HepG2 (cell line): ENCODE results near the gene FEM1B. TPM values are rescaled to one million over a fixed set of nuclear protein-coding genes. Genes with fewer than 3 reads are reported as not detected.

ENCODE experiments used
- FIP1L1 ChIP-seq: fragments of 200-400 bp; formaldehyde crosslinking; IDR thresholded peaks from 2 replicates; pipeline ENCODE4 v1.6.1; 2018; ENCODE audit warnings: low read depth, mild to moderate bottlenecking, low read length, moderate library complexity, borderline replicate concordance; ENCODE audit not compliant: insufficient read depth
- FOXK1 ChIP-seq: sonication (generic); formaldehyde crosslinking; IDR thresholded peaks from 2 replicates; pipeline ENCODE4 v1.4.0; 2020; ENCODE audit warnings: low read depth, missing genetic modification reagents, borderline replicate concordance
- JUN ChIP-seq: sonication (generic); formaldehyde crosslinking; IDR thresholded peaks from 2 replicates; pipeline ENCODE4 v1.4.0; 2020; ENCODE audit warnings: mild to moderate bottlenecking, missing genetic modification reagents
- KLF9 ChIP-seq: IDR thresholded peaks from 2 replicates; pipeline ENCODE4 v1.6.1; 2016; ENCODE audit warnings: low read depth
- MXD4 ChIP-seq: IDR thresholded peaks from 2 replicates; pipeline ENCODE4 v1.6.1; 2016; ENCODE audit warnings: mild to moderate bottlenecking, missing biosample characterization, missing genetic modification reagents
- PITX1 ChIP-seq: sonication (generic); formaldehyde crosslinking; IDR thresholded peaks from 2 replicates; pipeline ENCODE4 v1.5.1; 2020; ENCODE audit warnings: mild to moderate bottlenecking, missing genetic modification reagents
- SATB2 ChIP-seq: sonication (generic); formaldehyde crosslinking; IDR thresholded peaks from 2 replicates; pipeline ENCODE4 v1.5.0; 2020; ENCODE audit warnings: missing genetic modification reagents
- TEAD3 ChIP-seq: optimal IDR thresholded peaks from 2 replicates; pipeline ENCODE3; 2016; ENCODE audit warnings: borderline replicate concordance
- ZNF30 ChIP-seq: sonication (generic); formaldehyde crosslinking; IDR thresholded peaks from 2 replicates; pipeline ENCODE4 v1.5.0; 2020; ENCODE audit warnings: mild to moderate bottlenecking, missing genetic modification reagents
- ZNF460 ChIP-seq: sonication (generic); formaldehyde crosslinking; IDR thresholded peaks from 2 replicates; pipeline ENCODE4 v1.5.1; 2020; ENCODE audit warnings: missing genetic modification reagents, mild to moderate bottlenecking, borderline replicate concordance
- ZSCAN21 ChIP-seq: sonication (generic); formaldehyde crosslinking; IDR thresholded peaks from 2 replicates; pipeline ENCODE4 v1.8.0; 2022; ENCODE audit warnings: mild to moderate bottlenecking, missing genetic modification reagents, moderate library complexity, borderline replicate concordance
- polyA plus RNA-seq, 8 experiments: library from polyadenylated mRNA; depleted of rRNA in 3 of 8; stranded (reverse) in 7 of 8; unstranded in 1 of 8; fragments of >200 nt; fragmentation: Illumina TruSeq in 4 of 8; extraction: Trizol in 4 of 8; gene quantifications; 2 replicates each; pipeline versions ENCODE4 v1.2.1 to v1.2.3, GENCODE V29; 2011 to 2016; ENCODE audit warnings: low read depth in 4 of 8, missing spikeins in 1 of 8, mixed read lengths in 1 of 8; ENCODE audit not compliant: insufficient read depth in 1 of 8
- total RNA-seq, 5 experiments: library from RNA; depleted of rRNA; stranded (reverse); fragments of >200 nt; fragmentation: Illumina TruSeq; extraction: Trizol; gene quantifications; 2 replicates each; pipeline ENCODE4 v1.2.3, GENCODE V29; 2016; ENCODE audit warnings: low read depth in 1 of 5
- TF ChIP-seq, protein P1 (sequence below): sonication (generic); formaldehyde crosslinking; IDR thresholded peaks from 2 replicates; pipeline ENCODE4 v1.4.0; 2020; ENCODE audit warnings: mild to moderate bottlenecking, missing genetic modification reagents
- TF ChIP-seq, protein P2 (sequence below): sonication (generic); formaldehyde crosslinking; IDR thresholded peaks from one replicate; pipeline ENCODE4 v1.5.1; 2020; ENCODE audit warnings: mild to moderate bottlenecking, missing genetic modification reagents; ENCODE audit errors: not compliant biosample characterization
- TF ChIP-seq, protein P3 (sequence below): sonication (generic); formaldehyde crosslinking; IDR thresholded peaks from 2 replicates; pipeline ENCODE4 v1.4.0; 2020; ENCODE audit warnings: missing genetic modification reagents, mild to moderate bottlenecking, borderline replicate concordance
- TF ChIP-seq, protein P4 (sequence below): IDR thresholded peaks from 2 replicates; pipeline ENCODE4 v1.6.1; 2016; ENCODE audit warnings: low read depth

FEM1B gene
- total and polyA plus RNA-seq, 2 of the 13 experiments (the other 11 are each of a cell fraction or from before 2014, with no cell fraction given): 38.1 to 40.0 TPM

DNA sequence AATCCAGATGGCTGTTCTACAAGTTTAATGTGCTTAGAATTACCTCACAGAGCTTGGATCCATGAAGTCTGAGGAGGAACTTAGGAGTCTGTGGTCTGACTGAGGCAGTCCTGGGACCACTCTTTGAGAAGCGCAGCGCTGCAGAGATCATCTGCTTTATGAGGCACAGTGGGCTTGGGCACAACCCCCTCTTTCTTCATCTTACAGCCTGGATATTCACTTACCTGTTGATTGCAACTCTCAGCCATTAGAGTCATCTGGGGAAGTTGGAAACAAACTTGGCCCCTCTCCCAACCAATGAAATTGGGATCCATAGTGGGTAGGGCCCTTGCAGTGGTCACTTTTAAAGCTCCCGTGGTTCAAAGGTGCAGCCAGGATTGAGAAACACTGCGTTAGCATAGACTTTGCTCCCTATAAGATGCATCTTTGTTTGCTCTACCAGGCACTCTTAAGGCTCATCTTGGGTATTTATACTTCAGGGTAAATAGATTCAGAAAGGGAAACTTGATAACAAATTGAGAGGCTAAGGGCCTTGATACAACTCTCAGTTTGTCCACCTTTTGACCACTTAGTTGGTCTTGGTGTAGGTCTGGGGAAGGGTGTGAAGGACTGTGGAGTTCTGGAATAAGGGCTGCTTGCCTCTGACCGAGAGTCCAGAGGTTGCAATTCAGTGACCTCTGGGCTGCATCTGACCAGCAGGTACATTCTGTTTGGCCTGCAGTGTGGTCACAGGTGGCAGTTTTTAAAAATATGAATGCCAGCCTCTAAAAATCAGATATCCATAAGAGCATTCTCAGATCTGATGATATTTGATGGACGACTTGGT, 22.8 kb downstream of the FEM1B start (continued):
- TF ChIP-seq MXD4 (CRISPR knock-in tag): no peak
- no peak for TF ChIP-seq ZSCAN21 (CRISPR knock-in tag)
- no peak for TF ChIP-seq FIP1L1
- TF ChIP-seq, protein P1, sequence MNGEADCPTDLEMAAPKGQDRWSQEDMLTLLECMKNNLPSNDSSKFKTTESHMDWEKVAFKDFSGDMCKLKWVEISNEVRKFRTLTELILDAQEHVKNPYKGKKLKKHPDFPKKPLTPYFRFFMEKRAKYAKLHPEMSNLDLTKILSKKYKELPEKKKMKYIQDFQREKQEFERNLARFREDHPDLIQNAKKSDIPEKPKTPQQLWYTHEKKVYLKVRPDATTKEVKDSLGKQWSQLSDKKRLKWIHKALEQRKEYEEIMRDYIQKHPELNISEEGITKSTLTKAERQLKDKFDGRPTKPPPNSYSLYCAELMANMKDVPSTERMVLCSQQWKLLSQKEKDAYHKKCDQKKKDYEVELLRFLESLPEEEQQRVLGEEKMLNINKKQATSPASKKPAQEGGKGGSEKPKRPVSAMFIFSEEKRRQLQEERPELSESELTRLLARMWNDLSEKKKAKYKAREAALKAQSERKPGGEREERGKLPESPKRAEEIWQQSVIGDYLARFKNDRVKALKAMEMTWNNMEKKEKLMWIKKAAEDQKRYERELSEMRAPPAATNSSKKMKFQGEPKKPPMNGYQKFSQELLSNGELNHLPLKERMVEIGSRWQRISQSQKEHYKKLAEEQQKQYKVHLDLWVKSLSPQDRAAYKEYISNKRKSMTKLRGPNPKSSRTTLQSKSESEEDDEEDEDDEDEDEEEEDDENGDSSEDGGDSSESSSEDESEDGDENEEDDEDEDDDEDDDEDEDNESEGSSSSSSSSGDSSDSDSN (CRISPR knock-in tag): no peak
- no peak for TF ChIP-seq JUN (CRISPR knock-in tag)
- TF ChIP-seq, protein P2, sequence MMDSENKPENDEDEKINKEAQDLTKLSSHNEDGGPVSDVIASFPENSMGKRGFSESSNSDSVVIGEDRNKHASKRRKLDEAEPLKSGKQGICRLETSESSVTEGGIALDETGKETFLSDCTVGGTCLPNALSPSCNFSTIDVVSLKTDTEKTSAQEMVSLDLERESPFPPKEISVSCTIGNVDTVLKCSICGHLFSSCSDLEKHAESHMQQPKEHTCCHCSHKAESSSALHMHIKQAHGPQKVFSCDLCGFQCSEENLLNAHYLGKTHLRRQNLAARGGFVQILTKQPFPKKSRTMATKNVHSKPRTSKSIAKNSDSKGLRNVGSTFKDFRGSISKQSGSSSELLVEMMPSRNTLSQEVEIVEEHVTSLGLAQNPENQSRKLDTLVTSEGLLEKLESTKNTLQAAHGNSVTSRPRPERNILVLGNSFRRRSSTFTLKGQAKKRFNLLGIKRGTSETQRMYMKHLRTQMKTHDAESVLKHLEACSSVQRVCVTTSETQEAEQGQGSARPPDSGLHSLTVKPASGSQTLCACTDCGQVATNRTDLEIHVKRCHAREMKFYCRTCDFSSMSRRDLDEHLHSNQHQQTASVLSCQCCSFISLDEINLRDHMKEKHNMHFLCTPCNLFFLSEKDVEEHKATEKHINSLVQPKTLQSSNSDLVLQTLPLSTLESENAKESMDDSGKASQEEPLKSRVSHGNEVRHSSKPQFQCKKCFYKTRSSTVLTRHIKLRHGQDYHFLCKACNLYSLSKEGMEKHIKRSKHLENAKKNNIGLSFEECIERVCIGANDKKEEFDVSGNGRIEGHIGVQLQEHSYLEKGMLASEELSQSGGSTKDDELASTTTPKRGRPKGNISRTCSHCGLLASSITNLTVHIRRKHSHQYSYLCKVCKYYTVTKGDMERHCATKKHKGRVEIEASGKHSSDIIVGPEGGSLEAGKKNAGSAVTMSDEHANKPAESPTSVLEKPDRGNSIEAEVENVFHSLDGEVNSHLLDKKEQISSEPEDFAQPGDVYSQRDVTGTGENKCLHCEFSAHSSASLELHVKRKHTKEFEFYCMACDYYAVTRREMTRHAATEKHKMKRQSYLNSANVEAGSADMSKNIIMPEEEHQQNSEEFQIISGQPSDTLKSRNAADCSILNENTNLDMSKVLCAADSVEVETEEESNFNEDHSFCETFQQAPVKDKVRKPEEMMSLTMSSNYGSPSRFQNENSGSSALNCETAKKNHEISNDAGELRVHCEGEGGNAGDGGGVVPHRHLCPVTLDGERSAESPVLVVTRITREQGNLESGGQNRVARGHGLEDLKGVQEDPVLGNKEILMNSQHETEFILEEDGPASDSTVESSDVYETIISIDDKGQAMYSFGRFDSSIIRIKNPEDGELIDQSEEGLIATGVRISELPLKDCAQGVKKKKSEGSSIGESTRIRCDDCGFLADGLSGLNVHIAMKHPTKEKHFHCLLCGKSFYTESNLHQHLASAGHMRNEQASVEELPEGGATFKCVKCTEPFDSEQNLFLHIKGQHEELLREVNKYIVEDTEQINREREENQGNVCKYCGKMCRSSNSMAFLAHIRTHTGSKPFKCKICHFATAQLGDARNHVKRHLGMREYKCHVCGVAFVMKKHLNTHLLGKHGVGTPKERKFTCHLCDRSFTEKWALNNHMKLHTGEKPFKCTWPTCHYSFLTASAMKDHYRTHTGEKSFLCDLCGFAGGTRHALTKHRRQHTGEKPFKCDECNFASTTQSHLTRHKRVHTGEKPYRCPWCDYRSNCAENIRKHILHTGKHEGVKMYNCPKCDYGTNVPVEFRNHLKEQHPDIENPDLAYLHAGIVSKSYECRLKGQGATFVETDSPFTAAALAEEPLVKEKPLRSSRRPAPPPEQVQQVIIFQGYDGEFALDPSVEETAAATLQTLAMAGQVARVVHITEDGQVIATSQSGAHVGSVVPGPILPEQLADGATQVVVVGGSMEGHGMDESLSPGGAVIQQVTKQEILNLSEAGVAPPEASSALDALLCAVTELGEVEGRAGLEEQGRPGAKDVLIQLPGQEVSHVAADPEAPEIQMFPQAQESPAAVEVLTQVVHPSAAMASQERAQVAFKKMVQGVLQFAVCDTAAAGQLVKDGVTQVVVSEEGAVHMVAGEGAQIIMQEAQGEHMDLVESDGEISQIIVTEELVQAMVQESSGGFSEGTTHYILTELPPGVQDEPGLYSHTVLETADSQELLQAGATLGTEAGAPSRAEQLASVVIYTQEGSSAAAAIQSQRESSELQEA (CRISPR knock-in tag): no peak
- TF ChIP-seq ZNF30: no peak
- no peak for TF ChIP-seq KLF9 (CRISPR knock-in tag)
- TF ChIP-seq FOXK1 (CRISPR knock-in tag): peak; percentile 61; the same call in 1 of the 2 replicates
- peak; percentile 48; the same call in 1 of the 2 replicates for TF ChIP-seq PITX1 (CRISPR knock-in tag)
- no peak for TF ChIP-seq ZNF460 (CRISPR knock-in tag)
- TF ChIP-seq, protein P3, sequence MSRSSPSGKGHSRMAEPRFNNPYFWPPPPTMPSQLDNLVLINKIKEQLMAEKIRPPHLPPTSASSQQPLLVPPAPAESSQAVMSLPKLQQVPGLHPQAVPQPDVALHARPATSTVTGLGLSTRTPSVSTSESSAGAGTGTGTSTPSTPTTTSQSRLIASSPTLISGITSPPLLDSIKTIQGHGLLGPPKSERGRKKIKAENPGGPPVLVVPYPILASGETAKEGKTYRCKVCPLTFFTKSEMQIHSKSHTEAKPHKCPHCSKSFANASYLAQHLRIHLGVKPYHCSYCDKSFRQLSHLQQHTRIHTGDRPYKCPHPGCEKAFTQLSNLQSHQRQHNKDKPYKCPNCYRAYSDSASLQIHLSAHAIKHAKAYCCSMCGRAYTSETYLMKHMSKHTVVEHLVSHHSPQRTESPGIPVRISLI (CRISPR knock-in tag): no peak
- TF ChIP-seq, protein P4, sequence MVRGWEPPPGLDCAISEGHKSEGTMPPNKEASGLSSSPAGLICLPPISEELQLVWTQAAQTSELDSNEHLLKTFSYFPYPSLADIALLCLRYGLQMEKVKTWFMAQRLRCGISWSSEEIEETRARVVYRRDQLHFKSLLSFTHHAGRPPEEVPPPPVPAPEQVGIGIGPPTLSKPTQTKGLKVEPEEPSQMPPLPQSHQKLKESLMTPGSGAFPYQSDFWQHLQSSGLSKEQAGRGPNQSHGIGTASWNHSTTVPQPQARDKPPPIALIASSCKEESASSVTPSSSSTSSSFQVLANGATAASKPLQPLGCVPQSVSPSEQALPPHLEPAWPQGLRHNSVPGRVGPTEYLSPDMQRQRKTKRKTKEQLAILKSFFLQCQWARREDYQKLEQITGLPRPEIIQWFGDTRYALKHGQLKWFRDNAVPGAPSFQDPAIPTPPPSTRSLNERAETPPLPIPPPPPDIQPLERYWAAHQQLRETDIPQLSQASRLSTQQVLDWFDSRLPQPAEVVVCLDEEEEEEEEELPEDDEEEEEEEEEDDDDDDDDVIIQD: peak; percentile 66; the same call in 1 of the 2 replicates
- no peak for TF ChIP-seq TEAD3 (CRISPR knock-in tag)
- TF ChIP-seq SATB2 (CRISPR knock-in tag): no peak
